ENCODE data around the gene SMOC2.

- TF ChIP-seq MAX (IDR thresholded peaks at IDR 0.05) (no peak), EZH2phosphoT487 (IDR thresholded peaks at IDR 0.05; ENCODE audit: borderline replicate concordance) (no peak), CTCF (IDR thresholded peaks at IDR 0.05 in 2 of 3, conservative IDR thresholded peaks at IDR 0.05 in 1 of 3; ENCODE audit: borderline replicate concordance in 1 of 3, insufficient read depth in 1 of 3, low read depth in 2 of 3, low read length in 2 of 3) (no peak), SRF (IDR thresholded peaks at IDR 0.05; ENCODE audit: low read depth) (no peak), SP1 (IDR thresholded peaks at IDR 0.05; ENCODE audit: low read depth) (no peak), EZH2 (IDR thresholded peaks at IDR 0.05) (no peak), POLR2A (IDR thresholded peaks at IDR 0.05; ENCODE audit: borderline replicate concordance, extremely low read depth, insufficient read depth, insufficient read length) (no peak), CEBPB (IDR thresholded peaks at IDR 0.05; ENCODE audit: low read depth) (no peak), ZBTB33 (IDR thresholded peaks at IDR 0.05; ENCODE audit: extremely low read depth, insufficient replicate concordance, low read length) (no peak), ATF3 (IDR thresholded peaks at IDR 0.05) (no peak)
These were observed 268.4 kb downstream of the SMOC2 start for GRCh38 chr6:168709390-168709789.
